K562 (cell line): ENCODE results near the gene HMGXB3. TPM values are rescaled to one million over a fixed set of nuclear protein-coding genes. Genes with fewer than 3 reads are reported as not detected.
A peak's percentile ranks its signal among the peaks of the same experiment; 100 is the strongest.
"Not testable (repeated sequence)": the region's sequence is repeated elsewhere in the genome, so short reads cannot be mapped to it uniquely, and the experiment has no call there.

ENCODE experiments used
- ATAC-seq: fragments of 200-7000 bp; cut with Tn5 transposase; 3 replicates; pipeline ENCODE4 v1.9.1; 2020; ENCODE audit warnings: moderate library complexity
- BruUV-seq: library from RNA; stranded (reverse); fragments of 400-500 nt; replicated peaks from 2 replicates; lab custom pipeline; 2021; lab: Mats Ljungman, UMichigan
- CTCF ChIA-PET: fragments of 300-600 bp; formaldehyde crosslinking; extraction: SDS; loops from one replicate; lab custom pipeline; 2021; ENCODE audit warnings: low intra/inter-chr PET ratio; lab: Yijun Ruan, JAX
- POLR2A ChIA-PET: fragments of 300-600, 350-650 bp; sonication (Branson Sonifier 250); formaldehyde crosslinking; extraction: SDS; loops from one replicate; lab custom pipeline; 2021; ENCODE audit warnings: antibody characterized with exemption, inconsistent platforms; lab: Yijun Ruan, JAX
- DNase-seq, 4 experiments: peaks; one replicate each; pipeline versions ENCODE4 v3.0.0 to v3.0.0-alpha.2; 2011 to 2018; ENCODE audit warnings: low spot score in 3 of 4, mixed read lengths in 3 of 4; ENCODE audit errors: extremely low read depth in 1 of 4
- FAIRE-seq: peaks from 2 replicates; lab custom pipeline; 2011; peaks lifted over from hg19 to GRCh38; lab: Jason Lieb, UNC
- H2AFZ ChIP-seq: 2 replicates; pipeline ENCODE4 v1.6.0; 2011; ENCODE audit warnings: low read depth, low read length, control low read depth, inconsistent platforms
- H3K27ac ChIP-seq: fragments of 200-600 bp; 3 replicates; pipeline ENCODE4 v1.8.0; 2011; ENCODE audit warnings: low read depth, mild to moderate bottlenecking, control low read depth, inconsistent platforms, low read length, moderate library complexity, mixed read lengths; ENCODE audit errors: extremely low read depth
- H3K27me3 ChIP-seq, 2 experiments: fragments of 300-600 bp in 1 of 2; 2 replicates in 1 of 2; 3 replicates in 1 of 2; pipeline versions ENCODE4 v1.6.0 to v1.8.0; 2011; ENCODE audit warnings: inconsistent platforms in 2 of 2, low read length in 2 of 2, mild to moderate bottlenecking in 1 of 2, mixed read lengths in 1 of 2, moderate library complexity in 1 of 2; ENCODE audit not compliant: control insufficient read depth in 2 of 2, insufficient read depth in 2 of 2
- H3K36me3 ChIP-seq: fragments of 300-600 bp; 3 replicates; pipeline ENCODE4 v1.8.0; 2011; ENCODE audit warnings: mild to moderate bottlenecking, low read length, inconsistent platforms; ENCODE audit not compliant: control insufficient read depth, insufficient read depth
- H3K4me1 ChIP-seq, 2 experiments: fragments of 200-600 bp in 1 of 2; replicated peaks in 1 of 2; 2 replicates in 1 of 2; 3 replicates in 1 of 2; pipeline versions ENCODE4 v1.5.1 to v1.8.0; 2011; ENCODE audit warnings: inconsistent platforms in 2 of 2, low read length in 2 of 2, mild to moderate bottlenecking in 1 of 2, mixed read lengths in 1 of 2, moderate library complexity in 1 of 2; ENCODE audit not compliant: control insufficient read depth in 2 of 2, insufficient read depth in 2 of 2
- H3K4me2 ChIP-seq: 2 replicates; pipeline ENCODE4 v1.6.1; 2011; ENCODE audit warnings: low read length, control low read depth, inconsistent platforms, mixed read lengths; ENCODE audit not compliant: insufficient read depth
- H3K4me3 ChIP-seq: fragments of 200-600 bp; sonication (generic), shearing (Covaris generic); 2 replicates; pipeline ENCODE4 v1.5.1; 2016; ENCODE audit warnings: control low read depth, inconsistent platforms
- H3K79me2 ChIP-seq: fragments of 200-600 bp; 3 replicates; pipeline ENCODE4 v1.8.0; 2011; ENCODE audit warnings: low read length, inconsistent platforms; ENCODE audit not compliant: control insufficient read depth, insufficient read depth
- H3K9ac ChIP-seq, 2 experiments: 2 replicates each; pipeline versions ENCODE4 v1.6.0 to v1.6.1; 2011; ENCODE audit warnings: low read depth in 2 of 2, low read length in 2 of 2, control low read depth in 1 of 2, inconsistent platforms in 1 of 2, mild to moderate bottlenecking in 1 of 2, mixed read lengths in 1 of 2; ENCODE audit not compliant: insufficient read depth in 1 of 2
- H3K9me1 ChIP-seq: one replicate; pipeline ENCODE4 v1.6.0; 2011; ENCODE audit warnings: inconsistent platforms, mild to moderate bottlenecking, low read length, moderate library complexity; ENCODE audit not compliant: control insufficient read depth, insufficient read depth
- H3K9me3 ChIP-seq: replicated peaks from 2 replicates; pipeline ENCODE4 v1.5.1; 2011; ENCODE audit warnings: low read depth, low read length, inconsistent platforms; ENCODE audit not compliant: control insufficient read depth, insufficient read depth
- H4K20me1 ChIP-seq: replicated peaks from 2 replicates; pipeline ENCODE4 v1.6.1; 2011; ENCODE audit warnings: low read length, inconsistent platforms, mixed read lengths; ENCODE audit not compliant: control insufficient read depth, insufficient read depth
- CAMTA2 ChIP-seq: fragments of 250-450 bp; sonication (Bioruptor Pico); conservative IDR thresholded peaks from 2 replicates; pipeline ENCODE4 v1.5.1; 2022
- ERF ChIP-seq: fragments of 450-650 bp; formaldehyde crosslinking; IDR thresholded peaks from 2 replicates; pipeline ENCODE4 v1.4.0; 2020; ENCODE audit warnings: mild to moderate bottlenecking, mixed read lengths
- KDM1A ChIP-seq, 2 experiments: fragments of 450-650 bp; IDR thresholded peaks; 2 replicates each; pipeline ENCODE4 v1.6.1; 2016; ENCODE audit warnings: mild to moderate bottlenecking in 2 of 2
- MEIS2 ChIP-seq: fragments of 450-650 bp; IDR thresholded peaks from 2 replicates; pipeline ENCODE4 v1.6.1; 2014; ENCODE audit warnings: mild to moderate bottlenecking; ENCODE audit not compliant: partially characterized antibody
- MTA1 ChIP-seq: fragments of 450-650 bp; IDR thresholded peaks from 2 replicates; pipeline ENCODE4 v1.6.1; 2017; ENCODE audit warnings: borderline replicate concordance
- NRF1 ChIP-seq, 2 experiments: fragments of 450-650 bp; IDR thresholded peaks in 1 of 2; conservative IDR thresholded peaks in 1 of 2; 2 replicates each; pipeline ENCODE4 v1.6.1; 2014; ENCODE audit warnings: mild to moderate bottlenecking in 2 of 2
- SMAD3 ChIP-seq: fragments of 450-650 bp; formaldehyde crosslinking; conservative IDR thresholded peaks from 2 replicates; pipeline ENCODE4 v1.4.0; 2020; ENCODE audit warnings: mild to moderate bottlenecking
- ZBED1 ChIP-seq: IDR thresholded peaks from 2 replicates; pipeline ENCODE4 v1.6.1; 2014
- ZBTB17 ChIP-seq: fragments of 450-650 bp; formaldehyde crosslinking; IDR thresholded peaks from 2 replicates; pipeline ENCODE4 v1.4.0; 2020; ENCODE audit warnings: mild to moderate bottlenecking
- WGBS: fragments of 100-300 bp; shearing (Covaris generic); methylation state at CpG from one replicate; pipeline ENCODE4 v1.1.6; 2016; ENCODE audit warnings: low coverage, mixed read lengths; ENCODE audit not compliant: insufficient coverage; ENCODE audit errors: missing lambda C conversion rate; 5-methylcytosine and 5-hydroxymethylcytosine counted together
- in situ Hi-C: fragments of 300-500 bp; cut with MboI; formaldehyde crosslinking; loops from 4 replicates; pipeline ENCODE4 v1.15.0; 2018; ENCODE audit warnings: inconsistent platforms, mixed read lengths
- intact Hi-C: fragments of 100-400 bp; cut with micrococcal nuclease; formaldehyde crosslinking; loops from 2 replicates; pipeline ENCODE4 v1.14.2; 2022
- polyA plus RNA-seq, 8 experiments: library from polyadenylated mRNA; depleted of rRNA in 4 of 8; stranded (reverse) in 5 of 8; unstranded in 3 of 8; fragments of >200 nt; fragmentation: Nextera tagmentation in 2 of 8; fragmentation: Illumina TruSeq in 1 of 8; extraction: Ambion mirVana in 2 of 8; extraction: Trizol in 1 of 8; gene quantifications; 2 replicates each; pipeline versions ENCODE4 v1.2.1 to v1.2.3, GENCODE V29; 2011 to 2014; ENCODE audit warnings: inconsistent platforms in 1 of 8, missing spikeins in 1 of 8
- total RNA-seq, 7 experiments: library from RNA; depleted of rRNA in 6 of 7; stranded (reverse); fragments of >200 nt in 6 of 7; fragmentation: Illumina TruSeq in 2 of 7; extraction: Trizol in 2 of 7; gene quantifications; 2 replicates each; pipeline versions ENCODE4 v1.2.1 to v1.2.3, GENCODE V29; 2011 to 2021; ENCODE audit warnings: low replicate concordance in 1 of 7
- TF ChIP-seq, protein P1 (sequence below): fragments of 450-650 bp; IDR thresholded peaks from 2 replicates; pipeline ENCODE4 v1.6.1; 2014; ENCODE audit warnings: low read depth, mild to moderate bottlenecking, moderate library complexity, borderline replicate concordance

The HMGXB3 gene
- total and polyA plus RNA-seq, 9 of the 15 experiments (the other 6 are each of a cell fraction or from before 2014, with no cell fraction given): 1.8 to 44.1 (median 32.2) TPM

DNA sequence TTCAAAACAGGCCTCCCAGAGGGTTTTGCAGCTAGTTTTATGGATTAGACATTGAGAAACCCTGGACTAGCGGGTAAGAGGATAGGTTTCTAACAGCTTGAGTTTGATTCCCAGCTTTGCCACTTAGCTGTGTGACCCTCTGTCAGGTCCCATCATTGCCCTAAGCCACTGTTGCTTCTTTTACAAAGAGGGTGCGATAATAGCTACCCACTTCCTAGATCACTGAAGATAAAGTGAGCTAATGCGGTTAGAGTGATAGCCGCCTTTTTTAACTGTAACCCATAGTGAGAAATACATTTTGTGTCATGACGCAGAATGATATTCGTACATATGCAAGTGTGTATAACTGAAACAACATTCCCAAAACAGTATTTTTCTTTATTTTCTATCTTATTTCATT is 45.5 kb downstream of the HMGXB3 start:
- ChIA-PET POLR2A (interaction anchor here (1.2 to 1.7 kb wide), 2 partner anchors 16 to 18 kb away, joined by 3 to 6 read pairs; no protein-coding TSS in a partner anchor), CTCF (no interaction called here)
- H3K4me1 ChIP-seq: peaks cover 14 to 34% of the 10 kb centered on the region in 2 experiments
- H3K4me3 ChIP-seq: no peak overlapping the region
- H3K9me3 ChIP-seq: no peaks in the 10 kb centered on the region
- in situ Hi-C loops: no loop called here
- no peaks in the 10 kb centered on the region for H3K27me3 ChIP-seq
- no peak overlapping the region for H3K4me2 ChIP-seq
- TF ChIP-seq KDM1A (IDR thresholded peaks at IDR 0.05) (no peak), CAMTA2 (CRISPR knock-in tag) (no peak), SMAD3 (CRISPR knock-in tag) (0 out of 2 replicates have a peak, but pooled peaks have one; percentile 48)
- 54% methylated on average over 6 of the region's 6 CpGs for WGBS
- peaks cover 3% of the 10 kb centered on the region for H3K9me1 ChIP-seq
- ATAC-seq (no peak), FAIRE-seq (no peak), DNase-seq (no peak)
- no peaks in the 10 kb centered on the region for H3K79me2 ChIP-seq
- peaks cover 93% of the 10 kb centered on the region for H3K36me3 ChIP-seq
- H4K20me1 ChIP-seq: no peaks in the 10 kb centered on the region
- no peak overlapping the region for H2AFZ ChIP-seq
- no TSS peak for BruUV-seq
- intact Hi-C loops: no loop called here
- H3K27ac ChIP-seq: no peak overlapping the region
- H3K9ac ChIP-seq: no peak overlapping the region

DNA sequence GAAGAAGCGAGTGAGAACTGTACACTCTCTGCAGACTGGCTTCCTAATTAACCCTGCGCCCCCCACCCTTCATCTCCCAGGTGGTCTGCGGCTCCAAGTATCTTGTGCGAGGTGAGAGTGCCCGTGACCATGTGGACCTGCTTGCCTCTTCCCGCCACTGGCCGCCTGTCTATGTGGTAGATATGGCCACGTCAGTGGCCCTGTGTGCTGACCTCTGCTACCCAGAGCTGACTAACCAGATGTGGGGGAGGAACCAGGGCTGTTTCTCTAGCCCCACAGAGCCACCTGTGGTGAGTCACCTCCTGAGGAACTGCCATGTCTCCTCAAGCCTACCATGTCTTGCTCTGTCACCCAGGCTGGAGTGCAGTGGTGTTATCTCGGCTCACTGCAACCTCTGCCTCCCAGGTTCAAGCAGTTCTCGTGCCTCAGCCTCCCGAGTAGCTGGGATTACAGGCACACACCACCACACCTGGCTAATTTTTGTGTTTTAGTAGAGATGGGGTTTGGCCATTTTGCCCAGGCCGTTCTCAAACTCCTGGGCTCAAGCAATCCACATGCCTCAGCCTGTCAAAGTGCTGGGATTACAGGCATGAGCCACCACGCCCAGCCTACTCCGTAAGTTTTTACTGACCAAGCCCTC is 49.8 kb downstream of the HMGXB3 start:
- Histone ChIP-seq H3K36me3 (peaks cover 94% of the 10 kb centered on the region), H3K4me1 (peaks cover 15 to 34% of the 10 kb centered on the region in 2 experiments), H3K9ac (peak overlapping the region; percentile 49 to 70; a peak in 3 of 4 replicates), H3K27ac (peak overlapping the region; percentile 88)
- intact Hi-C loops, H3K27me3 ChIP-seq, BruUV-seq, H4K20me1 ChIP-seq, H3K79me2 ChIP-seq, H3K9me1 ChIP-seq, in situ Hi-C loops, CTCF ChIA-PET, H3K4me2 ChIP-seq, H3K9me3 ChIP-seq, H3K4me3 ChIP-seq, H2AFZ ChIP-seq: not testable (repeated sequence)
- POLR2A ChIA-PET: interaction anchor here (0.6 to 3.3 kb wide), 7 partner anchors 9 to 399 kb away, joined by 3 to 11 read pairs (median 4); no protein-coding TSS in a partner anchor
- ATAC-seq: peak; percentile 96
- DNase-seq: peak; percentile 87 to 95 (median 91)
- FAIRE-seq: peak; percentile 99
- 33% methylated on average over 13 of the region's 14 CpGs for WGBS
- TF ChIP-seq MTA1 (peak; percentile 77), ZBTB17 (peak; percentile 25; the same call in 1 of the 2 replicates), SMAD3 (CRISPR knock-in tag) (0 out of 2 replicates have a peak, but pooled peaks have one; percentile 13), MEIS2 (peak; percentile 74), ZBED1 (0 out of 2 replicates have a peak, but pooled peaks have one; percentile 64), ERF (CRISPR knock-in tag) (peak; percentile 18; the same call in 1 of the 2 replicates), NRF1 (conservative IDR thresholded peaks at IDR 0.05 in 1 of 2, IDR thresholded peaks at IDR 0.05 in 1 of 2) (peak; percentile 13 to 43; a peak in 1 of 4 replicates)
- TF ChIP-seq, protein P1, sequence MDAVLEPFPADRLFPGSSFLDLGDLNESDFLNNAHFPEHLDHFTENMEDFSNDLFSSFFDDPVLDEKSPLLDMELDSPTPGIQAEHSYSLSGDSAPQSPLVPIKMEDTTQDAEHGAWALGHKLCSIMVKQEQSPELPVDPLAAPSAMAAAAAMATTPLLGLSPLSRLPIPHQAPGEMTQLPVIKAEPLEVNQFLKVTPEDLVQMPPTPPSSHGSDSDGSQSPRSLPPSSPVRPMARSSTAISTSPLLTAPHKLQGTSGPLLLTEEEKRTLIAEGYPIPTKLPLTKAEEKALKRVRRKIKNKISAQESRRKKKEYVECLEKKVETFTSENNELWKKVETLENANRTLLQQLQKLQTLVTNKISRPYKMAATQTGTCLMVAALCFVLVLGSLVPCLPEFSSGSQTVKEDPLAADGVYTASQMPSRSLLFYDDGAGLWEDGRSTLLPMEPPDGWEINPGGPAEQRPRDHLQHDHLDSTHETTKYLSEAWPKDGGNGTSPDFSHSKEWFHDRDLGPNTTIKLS: peak; percentile 96
